Esophagus (tissue), 2 donors: Measurements from ENCODE around the gene TAB2. TPM values are rescaled to one million over a fixed set of nuclear protein-coding genes. Genes with fewer than 3 reads are reported as not detected.

Source experiments
- H3K27ac ChIP-seq, 2 donors: one replicate each; pipeline ENCODE4 v1.5.1; 2013; ENCODE audit warnings: low read depth in 2 of 2, mild to moderate bottlenecking in 2 of 2, inconsistent platforms in 1 of 2, low read length in 1 of 2, moderate library complexity in 1 of 2
- H3K27me3 ChIP-seq, 2 donors: one replicate each; pipeline ENCODE4 v1.6.1; 2013; ENCODE audit warnings: low read length in 2 of 2, control low read depth in 1 of 2, mild to moderate bottlenecking in 1 of 2; ENCODE audit not compliant: insufficient read depth in 2 of 2, control insufficient read depth in 1 of 2
- H3K36me3 ChIP-seq, 2 donors: one replicate each; pipeline ENCODE4 v1.6.1; 2013; ENCODE audit warnings: low read length in 1 of 2; ENCODE audit not compliant: control insufficient read depth in 2 of 2, insufficient read depth in 2 of 2
- H3K4me1 ChIP-seq, 2 donors: one replicate each; pipeline ENCODE4 v1.6.1; 2013; ENCODE audit warnings: low read length in 1 of 2; ENCODE audit not compliant: control insufficient read depth in 2 of 2, insufficient read depth in 2 of 2
- H3K4me3 ChIP-seq, 2 donors: one replicate each; pipeline ENCODE4 v1.5.1; 2013; ENCODE audit warnings: low read length in 2 of 2, mild to moderate bottlenecking in 2 of 2, low read depth in 1 of 2, moderate library complexity in 1 of 2
- H3K9me3 ChIP-seq, 2 donors: one replicate each; pipeline ENCODE4 v1.6.1; 2013; ENCODE audit warnings: mild to moderate bottlenecking in 2 of 2, low read depth in 1 of 2, low read length in 1 of 2, moderate library complexity in 1 of 2; ENCODE audit not compliant: control insufficient read depth in 2 of 2, insufficient read depth in 1 of 2
- WGBS, 2 donors: extraction: QIAGEN DNeasy Blood & Tissue Kit; methylation state at CpG; one replicate each; pipeline ENCODE4 v1.1.7; 2013; 5-methylcytosine and 5-hydroxymethylcytosine counted together
- polyA plus RNA-seq, 2 donors: library from polyadenylated mRNA; stranded (reverse); fragments of 200-250 nt; gene quantifications; one replicate each; pipeline ENCODE4 v1.2.3, GENCODE V29; 2013
- donor health status: healthy with polysubstance abuse.
- donor health status: Bipolar disorder and iron deficiency.

The TAB2 gene
- polyA plus RNA-seq, 2 donors, result 18.5 to 18.6 TPM

GRCh38 chr6:149373511-149373910 lies 56.0 kb downstream of the TAB2 start:
- 98 to 100% methylated on average over 2 of the region's 2 CpGs for WGBS, 2 donors
- H3K4me1 ChIP-seq, result no peaks in the 10 kb centered on the region

GRCh38 chr6:149379977-149380376 lies 62.5 kb downstream of the TAB2 start:
- Histone ChIP-seq H3K27me3 (no peaks in the 10 kb centered on the region), H3K4me1 (no peaks in the 10 kb centered on the region), H3K36me3 (peaks cover 13 to 15% of the 10 kb centered on the region in 2 donors), H3K27ac (no peak overlapping the region), H3K9me3 (no peaks in the 10 kb centered on the region), H3K4me3 (no peak overlapping the region)
- WGBS, 2 donors, result 97 to 99% methylated on average over 3 of the region's 3 CpGs

More at GRCh38 chr6:149373511-149373910, 56.0 kb downstream of the TAB2 start:
- H3K27me3 ChIP-seq, result no peaks in the 10 kb centered on the region
- H3K36me3 ChIP-seq, result peaks cover 5 to 6% of the 10 kb centered on the region in 2 donors
- no peak overlapping the region for H3K4me3 ChIP-seq
- no peak overlapping the region for H3K27ac ChIP-seq
- no peaks in the 10 kb centered on the region for H3K9me3 ChIP-seq

- Histone ChIP-seq H3K36me3 (peaks cover 13 to 15% of the 10 kb centered on the region in 2 donors), H3K9me3 (no peaks in the 10 kb centered on the region)
Observed at GRCh38 chr6:149380523-149380922, 63.0 kb downstream of the TAB2 start.

GRCh38 chr6:149383371-149383770 lies 65.9 kb downstream of the TAB2 start:
- H3K4me3 ChIP-seq, result no peak overlapping the region
- WGBS, 2 donors, result 89 to 94% methylated on average over 4 of the region's 4 CpGs
- no peaks in the 10 kb centered on the region for H3K9me3 ChIP-seq
- peaks cover 8 to 11% of the 10 kb centered on the region in 2 donors for H3K36me3 ChIP-seq
- H3K27ac ChIP-seq, result no peak overlapping the region
- H3K4me1 ChIP-seq, result no peaks in the 10 kb centered on the region
- H3K27me3 ChIP-seq, result no peaks in the 10 kb centered on the region

More at GRCh38 chr6:149380523-149380922, 63.0 kb downstream of the TAB2 start:
- Histone ChIP-seq H3K4me1 (no peaks in the 10 kb centered on the region), H3K27me3 (no peaks in the 10 kb centered on the region), H3K4me3 (no peak overlapping the region), H3K27ac (no peak overlapping the region)

- Histone ChIP-seq H3K36me3 (peaks cover 0 to 4% of the 10 kb centered on the region in 2 donors), H3K27ac (no peak overlapping the region), H3K4me3 (no peak overlapping the region), H3K4me1 (no peaks in the 10 kb centered on the region), H3K27me3 (no peaks in the 10 kb centered on the region), H3K9me3 (no peaks in the 10 kb centered on the region)
Observed at GRCh38 chr6:149384464-149384863, 67.0 kb downstream of the TAB2 start.

- no peaks in the 10 kb centered on the region for H3K36me3 ChIP-seq
- H3K4me1 ChIP-seq, result no peaks in the 10 kb centered on the region
- WGBS, 2 donors, result 91 to 98% methylated on average over 5 of the region's 5 CpGs
- H3K27me3 ChIP-seq, result no peaks in the 10 kb centered on the region
- H3K27ac ChIP-seq, result no peak overlapping the region
- H3K9me3 ChIP-seq, result no peaks in the 10 kb centered on the region
- H3K4me3 ChIP-seq, result no peak overlapping the region
Observed at GRCh38 chr6:149385998-149386646, 68.6 kb downstream of the TAB2 start.

GRCh38 chr6:149387779-149388512 lies 70.4 kb downstream of the TAB2 start:
- no peaks in the 10 kb centered on the region for H3K9me3 ChIP-seq
- WGBS, 2 donors, result 50 to 51% methylated on average over 1 of the region's 1 CpG

GRCh38 chr6:149389509-149390297 lies 72.2 kb downstream of the TAB2 start:
- WGBS, 2 donors, result 62 to 95% methylated on average over 3 of the region's 3 CpGs
- Histone ChIP-seq H3K9me3 (no peaks in the 10 kb centered on the region), H3K27me3 (no peaks in the 10 kb centered on the region), H3K4me3 (no peak overlapping the region), H3K4me1 (no peaks in the 10 kb centered on the region), H3K27ac (no peak overlapping the region), H3K36me3 (no peaks in the 10 kb centered on the region)

More at GRCh38 chr6:149387779-149388512, 70.4 kb downstream of the TAB2 start:
- H3K4me3 ChIP-seq, result no peak overlapping the region
- no peaks in the 10 kb centered on the region for H3K4me1 ChIP-seq
- no peaks in the 10 kb centered on the region for H3K36me3 ChIP-seq
- peak overlapping the region; percentile 52 to 81 for H3K27ac ChIP-seq
- no peaks in the 10 kb centered on the region for H3K27me3 ChIP-seq

- Histone ChIP-seq H3K27me3 (no peaks in the 10 kb centered on the region), H3K9me3 (no peaks in the 10 kb centered on the region), H3K36me3 (no peaks in the 10 kb centered on the region), H3K4me3 (no peak overlapping the region), H3K4me1 (no peaks in the 10 kb centered on the region), H3K27ac (no peak overlapping the region)
- 89 to 98% methylated on average over 6 of the region's 6 CpGs for WGBS, 2 donors
Observed at GRCh38 chr6:149392093-149392492, 74.6 kb downstream of the TAB2 start.
